Kidney epithelial cell (primary cell): ENCODE data around the gene RTP4. TPM values are rescaled to one million over a fixed set of nuclear protein-coding genes. Genes with fewer than 3 reads are reported as not detected.

ENCODE experiments used
- DNase-seq: peaks from one replicate; pipeline ENCODE4 v3.0.0-alpha.2; 2010; ENCODE audit warnings: low read depth
- H3K27me3 ChIP-seq: 2 replicates; pipeline ENCODE4 v1.6.0; 2011; ENCODE audit warnings: low read length; ENCODE audit not compliant: control insufficient read depth, insufficient read depth
- H3K36me3 ChIP-seq: 2 replicates; pipeline ENCODE4 v1.5.1; 2011; ENCODE audit warnings: low read length; ENCODE audit not compliant: control insufficient read depth, insufficient read depth
- H3K4me3 ChIP-seq: 2 replicates; pipeline ENCODE4 v1.5.1; 2011; ENCODE audit warnings: low read depth, mild to moderate bottlenecking, control low read depth, low read length
- CTCF ChIP-seq: IDR thresholded peaks from 2 replicates; pipeline ENCODE4 v1.5.1; 2011; ENCODE audit warnings: mild to moderate bottlenecking, moderate library complexity, low read length, control low read depth, inconsistent platforms; ENCODE audit not compliant: insufficient read depth, poor library complexity, severe bottlenecking
- total RNA-seq: library from RNA; depleted of rRNA; stranded (reverse); fragments of >200 nt; gene quantifications from 2 replicates; pipeline ENCODE4 v1.2.3, GENCODE V29; 2015

The RTP4 gene
- total RNA-seq, 1 donor from 2014 or later: 1.5 TPM

- no peak for TF ChIP-seq CTCF
- Histone ChIP-seq H3K27me3 (no peaks in the 10 kb centered on the region), H3K4me3 (no peak overlapping the region), H3K36me3 (no peaks in the 10 kb centered on the region)
- DNase-seq: no peak
Observed at GRCh38 chr3:187323091-187323490, 45.1 kb upstream of the RTP4 start.

- no peaks in the 10 kb centered on the region for H3K36me3 ChIP-seq
- no peak for DNase-seq
- no peaks in the 10 kb centered on the region for H3K27me3 ChIP-seq
- no peak overlapping the region for H3K4me3 ChIP-seq
- TF ChIP-seq CTCF: no peak
Observed at GRCh38 chr3:187325632-187326031, 42.6 kb upstream of the RTP4 start.

- DNase-seq: no peak
- Histone ChIP-seq H3K4me3 (no peak overlapping the region), H3K36me3 (no peaks in the 10 kb centered on the region), H3K27me3 (no peaks in the 10 kb centered on the region)
- TF ChIP-seq CTCF: no peak
Observed at GRCh38 chr3:187327845-187328244, 40.3 kb upstream of the RTP4 start.

- TF ChIP-seq CTCF: no peak
- H3K36me3 ChIP-seq: no peaks in the 10 kb centered on the region
- no peak for DNase-seq
- H3K4me3 ChIP-seq: no peak overlapping the region
- no peaks in the 10 kb centered on the region for H3K27me3 ChIP-seq
Observed at GRCh38 chr3:187328691-187329090, 39.5 kb upstream of the RTP4 start.

- no peaks in the 10 kb centered on the region for H3K27me3 ChIP-seq
- no peak for DNase-seq
- H3K4me3 ChIP-seq: no peak overlapping the region
- TF ChIP-seq CTCF: no peak
- H3K36me3 ChIP-seq: no peaks in the 10 kb centered on the region
Observed at GRCh38 chr3:187334904-187335303, 33.3 kb upstream of the RTP4 start.

GRCh38 chr3:187336322-187336721, 31.9 kb upstream of the RTP4 start:
- H3K4me3 ChIP-seq: no peak overlapping the region
- no peaks in the 10 kb centered on the region for H3K36me3 ChIP-seq
- DNase-seq: no peak
- no peaks in the 10 kb centered on the region for H3K27me3 ChIP-seq
- TF ChIP-seq CTCF: no peak
